ENCODE data around the gene ABAT.
A peak's percentile ranks its signal among the peaks of the same experiment; 100 is the strongest.

The ABAT gene

DNA sequence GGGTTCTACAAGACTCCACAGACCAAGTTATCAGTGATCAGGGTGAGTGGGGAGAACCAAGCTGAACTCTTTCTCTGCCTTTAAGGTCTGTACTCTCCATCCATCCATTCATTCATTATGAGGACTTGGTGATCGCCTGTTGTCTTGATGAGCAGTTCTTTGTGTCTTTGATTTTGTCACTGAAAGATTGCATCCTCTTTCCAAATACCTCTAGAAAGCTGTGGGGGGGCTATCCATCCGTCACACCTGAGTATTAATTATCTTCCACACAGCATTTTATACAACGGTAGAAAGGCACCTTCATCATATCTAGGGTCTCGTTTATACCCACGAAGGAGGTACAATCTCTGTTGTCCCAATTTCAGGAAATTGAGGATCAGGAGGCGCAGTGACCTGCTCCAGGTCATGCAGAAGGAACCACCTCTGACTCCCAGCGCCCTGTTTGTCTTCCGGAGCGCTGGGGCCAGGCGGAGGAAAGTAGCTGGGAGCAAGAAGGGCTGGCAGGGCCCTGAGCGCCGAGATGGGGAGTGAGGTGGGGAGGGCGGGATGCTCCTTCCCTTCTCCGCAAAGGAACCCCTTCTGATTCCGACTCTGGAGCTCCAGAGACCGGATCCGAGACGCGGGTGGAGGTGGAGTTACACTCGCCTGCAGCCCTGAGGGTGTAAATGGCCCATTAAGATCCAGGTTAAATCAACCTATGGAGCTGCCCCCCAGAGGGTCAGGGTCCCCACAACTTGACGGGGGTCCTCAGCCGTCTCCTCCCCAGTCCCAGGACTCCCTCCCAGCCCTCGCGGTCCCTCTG, 605 bp upstream of the ABAT start:
- no peak for DNase-seq
- Histone ChIP-seq H3K27ac (peak overlapping the region; percentile 39 to 66), H3K9me3 (no peaks in the 10 kb centered on the region), H3K27me3 (no peaks in the 10 kb centered on the region), H3K36me3 (peaks cover 0 to 6% (median 0%) of the 10 kb centered on the region in 3 donors), H3K4me1 (peaks cover 0 to 17% (median 13%) of the 10 kb centered on the region in 4 donors), H3K4me3 (peak overlapping the region; percentile 70 to 71)
- TF ChIP-seq, protein P1, sequence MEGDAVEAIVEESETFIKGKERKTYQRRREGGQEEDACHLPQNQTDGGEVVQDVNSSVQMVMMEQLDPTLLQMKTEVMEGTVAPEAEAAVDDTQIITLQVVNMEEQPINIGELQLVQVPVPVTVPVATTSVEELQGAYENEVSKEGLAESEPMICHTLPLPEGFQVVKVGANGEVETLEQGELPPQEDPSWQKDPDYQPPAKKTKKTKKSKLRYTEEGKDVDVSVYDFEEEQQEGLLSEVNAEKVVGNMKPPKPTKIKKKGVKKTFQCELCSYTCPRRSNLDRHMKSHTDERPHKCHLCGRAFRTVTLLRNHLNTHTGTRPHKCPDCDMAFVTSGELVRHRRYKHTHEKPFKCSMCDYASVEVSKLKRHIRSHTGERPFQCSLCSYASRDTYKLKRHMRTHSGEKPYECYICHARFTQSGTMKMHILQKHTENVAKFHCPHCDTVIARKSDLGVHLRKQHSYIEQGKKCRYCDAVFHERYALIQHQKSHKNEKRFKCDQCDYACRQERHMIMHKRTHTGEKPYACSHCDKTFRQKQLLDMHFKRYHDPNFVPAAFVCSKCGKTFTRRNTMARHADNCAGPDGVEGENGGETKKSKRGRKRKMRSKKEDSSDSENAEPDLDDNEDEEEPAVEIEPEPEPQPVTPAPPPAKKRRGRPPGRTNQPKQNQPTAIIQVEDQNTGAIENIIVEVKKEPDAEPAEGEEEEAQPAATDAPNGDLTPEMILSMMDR (IDR thresholded peaks at IDR 0.05), result no peak
- intact Hi-C loops (cut with DNase I; ENCODE audit: low total_unique reads), result loop anchor here (5.0 to 10.0 kb wide), 3 partner anchors 121 to 411 kb away; partner anchors contain the start of genes CARHSP1, PMM2 and TMEM186

DNA sequence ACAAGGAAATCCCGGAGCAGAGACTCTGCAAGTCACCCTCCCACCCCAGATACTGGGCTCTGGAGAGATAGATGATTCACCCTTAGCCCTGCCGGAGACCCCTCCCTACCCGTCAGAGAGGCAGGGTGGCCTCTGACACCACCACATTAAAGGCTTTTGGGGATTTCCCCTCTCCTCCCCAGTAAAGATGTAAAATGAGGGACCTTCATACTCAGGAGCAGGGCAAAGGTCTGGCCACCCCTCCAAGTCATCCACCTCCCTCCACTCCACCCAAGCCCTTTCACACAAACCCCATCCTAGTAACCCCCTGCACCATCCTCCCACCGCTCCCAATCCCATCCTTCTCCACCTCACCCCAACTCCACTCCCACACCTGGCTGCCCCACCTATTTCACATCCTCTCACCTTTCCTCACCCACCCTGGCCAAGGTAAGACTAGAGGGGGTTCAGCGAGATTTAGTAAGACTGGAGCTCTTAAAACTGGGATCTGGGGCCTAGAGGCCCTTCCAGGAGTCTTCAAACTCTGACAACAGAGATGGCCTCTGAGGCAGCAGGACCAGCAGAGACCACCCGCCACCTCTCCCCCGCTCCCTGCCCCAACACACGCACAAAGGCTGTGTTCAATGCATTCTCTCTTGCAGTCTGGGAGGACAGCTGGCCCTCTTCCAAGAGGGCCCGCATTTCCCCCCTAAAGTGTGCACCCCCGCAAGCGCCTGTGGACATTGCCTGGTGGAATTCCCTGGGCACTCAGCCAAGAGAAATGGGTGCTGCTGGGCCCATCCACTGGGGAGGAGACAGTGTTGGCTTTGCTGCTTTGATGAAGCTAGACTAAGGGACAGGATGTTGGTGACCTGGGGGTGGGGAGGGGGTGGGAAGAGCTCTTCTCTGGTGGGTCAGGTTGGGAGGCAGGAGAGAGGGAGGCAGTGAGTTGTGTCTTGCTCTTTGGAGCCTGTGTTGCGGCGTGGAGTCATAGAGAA, 1.1 kb downstream of the ABAT start:
- intact Hi-C loops (cut with DNase I; ENCODE audit: low total_unique reads), result loop anchor here (10.0 kb wide), 2 partner anchors 119 to 409 kb away; partner anchors contain the start of genes PMM2 and TMEM186
- H3K4me1 ChIP-seq, result peaks cover 0 to 17% (median 13%) of the 10 kb centered on the region in 4 donors

DNA sequence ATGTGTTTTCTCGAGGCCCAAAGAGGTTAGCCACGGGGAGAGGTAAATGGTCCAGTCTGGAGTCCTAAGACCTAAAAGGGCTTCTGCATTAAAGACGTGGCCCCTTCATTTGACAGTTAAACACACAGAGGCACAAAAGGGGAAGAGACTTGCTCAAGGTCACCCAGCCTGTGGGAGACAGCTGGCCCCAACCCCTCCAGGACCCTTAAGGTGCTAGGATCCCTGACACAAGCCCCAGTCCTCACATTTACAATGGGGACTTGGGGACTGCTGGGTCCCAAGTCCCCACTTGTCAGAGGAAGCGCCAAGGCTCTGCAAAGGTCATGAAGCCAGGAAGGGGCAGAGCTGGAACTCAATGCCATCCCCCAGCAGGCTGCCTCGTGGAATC, 1.7 kb downstream of the ABAT start:
- no peak overlapping the region for H3K27ac ChIP-seq
- intact Hi-C loops (cut with DNase I; ENCODE audit: low total_unique reads), result loop anchor here (10.0 kb wide), 2 partner anchors 119 to 409 kb away; partner anchors contain the start of genes PMM2 and TMEM186
- H3K36me3 ChIP-seq, result no peaks in the 10 kb centered on the region
- H3K27me3 ChIP-seq, result no peaks in the 10 kb centered on the region
- H3K9me3 ChIP-seq, result no peaks in the 10 kb centered on the region
- DNase-seq, result no peak
- TF ChIP-seq, protein P1 (IDR thresholded peaks at IDR 0.05), result no peak
- peaks cover 0 to 17% (median 13%) of the 10 kb centered on the region in 4 donors for H3K4me1 ChIP-seq
- H3K4me3 ChIP-seq, result no peak overlapping the region

More for the DNA sequence above, 1.1 kb downstream of the ABAT start:
- Histone ChIP-seq H3K27me3 (no peaks in the 10 kb centered on the region), H3K36me3 (no peaks in the 10 kb centered on the region), H3K9me3 (no peaks in the 10 kb centered on the region), H3K27ac (no peak overlapping the region), H3K4me3 (peak overlapping the region; percentile 70 to 71)
- TF ChIP-seq, protein P1 (IDR thresholded peaks at IDR 0.05), result no peak
- DNase-seq, result no peak

DNA sequence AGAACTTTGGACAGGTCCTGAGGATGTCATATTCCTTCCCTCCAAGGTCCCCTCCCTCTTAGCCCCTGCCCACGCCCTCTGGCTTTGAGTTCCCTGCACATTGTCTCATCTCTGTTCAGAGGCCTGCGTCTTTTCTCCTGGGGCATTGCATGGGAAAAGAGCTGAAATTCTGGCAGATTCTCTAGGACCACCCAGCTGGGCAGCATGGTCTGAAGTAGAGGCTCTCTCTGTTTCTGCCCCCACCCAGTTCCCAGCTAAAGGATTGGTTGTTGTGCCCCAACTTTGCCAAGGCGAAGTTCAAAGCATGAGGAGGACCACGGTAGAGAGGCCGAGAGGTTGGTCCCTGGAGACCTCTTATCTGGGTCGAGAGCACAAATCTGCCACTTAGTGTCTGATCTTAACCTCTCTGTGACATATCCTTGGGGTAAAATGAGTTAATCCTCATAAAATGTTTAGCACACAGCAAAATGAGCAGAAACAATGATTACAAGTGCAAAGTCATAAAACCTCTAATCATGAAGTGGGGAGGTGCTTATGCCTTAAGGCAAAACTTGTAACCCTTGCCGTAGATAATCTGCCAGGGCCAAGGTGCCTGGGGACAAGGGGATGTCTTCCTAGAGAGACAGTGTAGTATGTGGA, 2.4 kb downstream of the ABAT start:
- no peaks in the 10 kb centered on the region for H3K27me3 ChIP-seq
- H3K36me3 ChIP-seq, result no peaks in the 10 kb centered on the region
- H3K27ac ChIP-seq, result no peak overlapping the region
- intact Hi-C loops (cut with DNase I; ENCODE audit: low total_unique reads), result loop anchor here (10.0 kb wide), 2 partner anchors 118 to 408 kb away; partner anchors contain the start of genes PMM2 and TMEM186
- no peaks in the 10 kb centered on the region for H3K9me3 ChIP-seq
- no peak for DNase-seq
- no peak overlapping the region for H3K4me3 ChIP-seq
- peaks cover 0 to 17% (median 13%) of the 10 kb centered on the region in 4 donors for H3K4me1 ChIP-seq
- TF ChIP-seq, protein P1 (IDR thresholded peaks at IDR 0.05), result no peak

DNA sequence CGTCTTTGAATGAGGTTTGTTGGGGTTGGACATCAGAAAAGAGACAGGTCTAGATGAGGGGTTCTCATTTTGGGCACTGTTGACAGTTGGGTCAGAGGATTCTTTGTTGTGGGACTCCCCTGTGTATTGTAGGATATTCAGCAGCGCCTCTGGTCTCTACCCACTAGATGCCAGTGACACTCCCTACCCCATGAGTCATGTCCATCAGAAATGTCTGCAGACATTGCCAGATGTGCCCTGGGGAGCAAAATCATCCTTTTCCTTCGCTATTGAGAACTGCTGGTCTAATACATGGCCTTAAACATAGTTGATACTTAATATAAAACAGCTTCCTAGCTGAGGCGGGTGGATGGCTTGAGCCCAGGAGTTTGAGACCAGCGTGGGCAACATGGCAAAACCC, 3.1 kb downstream of the ABAT start:
- intact Hi-C loops (cut with DNase I; ENCODE audit: low total_unique reads), result loop anchor here (10.0 kb wide), 2 partner anchors 117 to 407 kb away; partner anchors contain the start of genes PMM2 and TMEM186
- H3K27ac ChIP-seq, result no peak overlapping the region
- TF ChIP-seq, protein P1 (IDR thresholded peaks at IDR 0.05), result no peak

More for the DNA sequence above, 3.1 kb downstream of the ABAT start:
- DNase-seq, result no peak
- Histone ChIP-seq H3K9me3 (no peaks in the 10 kb centered on the region), H3K4me3 (no peak overlapping the region), H3K36me3 (no peaks in the 10 kb centered on the region), H3K27me3 (no peaks in the 10 kb centered on the region), H3K4me1 (peaks cover 0 to 17% (median 13%) of the 10 kb centered on the region in 4 donors)

All from tibial artery (tissue), 4 donors.